Mucosa of descending colon (tissue), 3 donors: ENCODE measurements around the gene PHF21B. TPM values are rescaled to one million over a fixed set of nuclear protein-coding genes. Genes with fewer than 3 reads are reported as not detected.
"Not testable (repeated sequence)": the region's sequence is repeated elsewhere in the genome, so short reads cannot be mapped to it uniquely, and the experiment has no call there.

Source experiments
- ATAC-seq: fragments of 200-7000 bp; cut with Tn5 transposase; one replicate; pipeline ENCODE4 v1.9.1; 2020; ENCODE audit warnings: mild to moderate bottlenecking, moderate library complexity
- DNase-seq, 3 donors: peaks; one replicate each; pipeline ENCODE4 v3.0.0-alpha.2; 2020
- H3K36me3 ChIP-seq: fragments of 200-600 bp; one replicate; pipeline ENCODE4 v1.8.0; 2021; ENCODE audit warnings: low read depth, mild to moderate bottlenecking
- H3K4me1 ChIP-seq: fragments of 200-600 bp; one replicate; pipeline ENCODE4 v1.8.0; 2021; ENCODE audit warnings: low read depth, mild to moderate bottlenecking
- H3K4me3 ChIP-seq: fragments of 200-600 bp; one replicate; pipeline ENCODE4 v1.8.0; 2021; ENCODE audit warnings: mild to moderate bottlenecking
- H3K9me3 ChIP-seq: fragments of 200-600 bp; one replicate; pipeline ENCODE4 v1.8.0; 2021; ENCODE audit warnings: mild to moderate bottlenecking
- intact Hi-C, 2 donors: fragments of 100-400 bp; cut with DNase I in 1 of 2; cut with micrococcal nuclease in 1 of 2; formaldehyde crosslinking; loops; one replicate each; pipeline versions ENCODE4 v1.11.0 to v1.11.1; 2022; cut with DNase I, micrococcal nuclease
- total RNA-seq, 3 donors: library from RNA; stranded (reverse); fragmentation: NEBNext Ultra II Directional in 2 of 3; extraction: Animal tissue kit (Norgen Biotek cat#: 25700) in 2 of 3; gene quantifications; one replicate each; pipeline versions ENCODE4 v1.2.1 to v1.2.4, GENCODE V29; 2021 to 2023
- TF ChIP-seq, protein P1 (sequence below): fragments of 200-600 bp; IDR thresholded peaks from one replicate; pipeline ENCODE4 v1.8.0; 2022; ENCODE audit warnings: antibody characterized with exemption, mild to moderate bottlenecking
- donor health status: DM: no; HTN: no; CAD: no; lungs with moderate emphysema.
- donor health status: DM: no; HTN: no; CAD: no.
- donor health status: DM: no; HTN: yes; CAD: no.

PHF21B gene
- total RNA-seq, 3 donors from 2014 or later, result 0.41 TPM; not detected in 2

DNA sequence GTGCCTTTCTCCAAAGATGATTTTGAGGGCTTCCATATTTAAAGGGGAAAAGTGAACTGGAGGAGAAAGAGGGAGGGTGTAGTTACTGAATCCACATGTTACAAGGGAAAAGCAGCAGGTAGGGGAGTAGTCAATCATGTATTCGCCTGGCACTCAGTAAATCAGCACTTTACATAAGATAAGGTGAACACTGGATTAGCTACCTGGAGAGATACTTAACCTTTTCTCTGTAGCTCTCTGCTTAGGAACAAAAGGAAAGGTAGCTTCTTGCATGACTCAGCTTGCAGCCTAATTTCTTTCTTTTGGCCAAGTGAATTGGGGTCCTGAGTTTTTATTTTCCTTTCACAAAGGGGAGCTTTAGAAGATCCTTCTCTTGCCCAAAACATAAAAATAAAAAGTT, 43.3 kb upstream of the PHF21B start:
- DNase-seq, result no peak
- TF ChIP-seq, protein P1, sequence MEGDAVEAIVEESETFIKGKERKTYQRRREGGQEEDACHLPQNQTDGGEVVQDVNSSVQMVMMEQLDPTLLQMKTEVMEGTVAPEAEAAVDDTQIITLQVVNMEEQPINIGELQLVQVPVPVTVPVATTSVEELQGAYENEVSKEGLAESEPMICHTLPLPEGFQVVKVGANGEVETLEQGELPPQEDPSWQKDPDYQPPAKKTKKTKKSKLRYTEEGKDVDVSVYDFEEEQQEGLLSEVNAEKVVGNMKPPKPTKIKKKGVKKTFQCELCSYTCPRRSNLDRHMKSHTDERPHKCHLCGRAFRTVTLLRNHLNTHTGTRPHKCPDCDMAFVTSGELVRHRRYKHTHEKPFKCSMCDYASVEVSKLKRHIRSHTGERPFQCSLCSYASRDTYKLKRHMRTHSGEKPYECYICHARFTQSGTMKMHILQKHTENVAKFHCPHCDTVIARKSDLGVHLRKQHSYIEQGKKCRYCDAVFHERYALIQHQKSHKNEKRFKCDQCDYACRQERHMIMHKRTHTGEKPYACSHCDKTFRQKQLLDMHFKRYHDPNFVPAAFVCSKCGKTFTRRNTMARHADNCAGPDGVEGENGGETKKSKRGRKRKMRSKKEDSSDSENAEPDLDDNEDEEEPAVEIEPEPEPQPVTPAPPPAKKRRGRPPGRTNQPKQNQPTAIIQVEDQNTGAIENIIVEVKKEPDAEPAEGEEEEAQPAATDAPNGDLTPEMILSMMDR, result no peak
- Histone ChIP-seq H3K4me1 (no peaks in the 10 kb centered on the region), H3K9me3 (no peaks in the 10 kb centered on the region), H3K4me3 (no peak overlapping the region), H3K36me3 (no peaks in the 10 kb centered on the region)
- intact Hi-C loops, result no loop called here
- no peak for ATAC-seq

DNA sequence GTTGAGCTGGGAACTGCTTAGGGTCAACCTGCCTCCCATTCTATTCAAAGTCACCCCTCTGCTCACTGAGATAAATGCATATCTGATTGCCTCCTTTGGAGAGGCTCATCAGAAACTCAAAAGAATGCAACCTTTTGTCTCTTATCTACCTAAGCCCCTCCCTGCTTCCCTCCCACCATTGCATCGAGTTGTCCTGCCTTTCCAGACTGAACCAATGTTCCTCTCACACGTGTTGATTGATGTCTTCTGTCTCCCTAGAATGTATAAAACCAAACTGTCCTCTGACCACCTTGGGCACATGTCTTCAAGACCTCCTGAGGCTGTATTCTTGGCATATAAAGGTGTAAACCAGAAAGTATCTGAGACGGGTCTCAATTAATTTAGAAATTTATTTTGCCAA, 42.9 kb upstream of the PHF21B start:
- H3K9me3 ChIP-seq, H3K4me3 ChIP-seq, intact Hi-C loops, H3K4me1 ChIP-seq, ATAC-seq, H3K36me3 ChIP-seq, DNase-seq: not testable (repeated sequence)

DNA sequence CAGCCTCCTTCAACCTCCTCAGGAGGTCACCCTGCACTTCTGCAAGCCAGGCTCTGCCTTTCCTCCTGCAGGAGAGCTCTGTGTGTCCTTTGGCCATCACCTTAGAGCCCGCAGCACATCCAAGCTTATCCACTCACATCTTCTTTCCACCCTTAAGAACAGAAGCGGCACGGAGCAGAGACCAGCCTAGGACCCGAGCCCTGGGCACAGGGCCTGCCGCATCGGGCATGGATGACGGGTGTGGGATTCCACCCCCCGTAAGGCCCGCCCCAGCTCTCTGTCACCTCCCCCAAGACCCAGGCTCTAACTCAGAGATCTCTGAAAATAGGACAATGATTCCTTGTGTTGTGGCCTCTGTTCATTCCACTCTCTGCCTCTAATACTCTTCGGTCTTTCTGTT, 42.1 kb upstream of the PHF21B start:
- DNase-seq (no peak), ATAC-seq (no peak)
- Histone ChIP-seq H3K4me1 (no peaks in the 10 kb centered on the region), H3K36me3 (no peaks in the 10 kb centered on the region), H3K4me3 (no peak overlapping the region), H3K9me3 (no peaks in the 10 kb centered on the region)
- intact Hi-C loops, result no loop called here
- TF ChIP-seq, protein P1, result no peak

DNA sequence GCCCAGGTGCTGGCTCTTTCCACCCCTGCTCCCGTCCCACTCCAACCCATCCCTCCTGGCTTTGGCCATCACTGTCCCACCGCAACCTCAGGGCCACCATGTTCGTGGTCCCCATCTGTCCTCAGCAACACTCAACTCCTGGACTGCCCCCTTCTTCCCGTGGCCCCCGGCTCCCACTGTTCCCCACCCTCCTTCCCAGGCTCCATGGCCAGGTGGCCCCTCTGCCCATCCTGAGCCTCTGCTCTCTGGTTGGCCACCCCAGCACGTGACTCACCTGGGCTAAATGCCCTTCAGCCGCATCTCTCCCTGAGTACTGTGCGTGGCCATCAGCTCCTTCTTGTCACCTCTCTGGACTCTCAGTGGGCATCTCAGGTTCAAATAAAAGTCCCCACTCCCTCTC, 41.6 kb upstream of the PHF21B start:
- ATAC-seq, result no peak
- intact Hi-C loops, result no loop called here
- no peak for DNase-seq

DNA sequence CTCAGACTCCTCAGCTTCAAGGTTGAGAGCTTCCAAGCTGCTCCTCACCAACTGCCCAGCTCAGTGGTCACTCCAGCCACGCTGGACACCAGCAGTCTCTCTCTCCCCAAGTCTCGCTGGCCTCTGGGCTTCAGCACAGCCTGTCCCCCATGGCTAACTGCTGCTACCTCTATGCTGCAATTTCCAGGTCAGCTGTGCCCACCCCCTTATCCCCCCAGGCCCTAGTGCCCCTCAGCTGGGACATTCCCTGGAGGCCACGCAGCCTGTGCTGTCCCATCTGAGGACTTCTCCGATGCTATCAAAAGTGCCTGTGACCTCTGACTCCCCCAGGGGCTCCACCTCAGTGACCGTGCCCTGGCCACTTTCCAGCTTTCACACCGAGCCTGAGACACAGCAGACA, 37.5 kb upstream of the PHF21B start:
- ATAC-seq (no peak), DNase-seq (no peak)
- Histone ChIP-seq H3K4me3 (no peak overlapping the region), H3K9me3 (no peaks in the 10 kb centered on the region), H3K36me3 (no peaks in the 10 kb centered on the region), H3K4me1 (no peaks in the 10 kb centered on the region)
- TF ChIP-seq, protein P1, result no peak
- intact Hi-C loops, result no loop called here

More for the DNA sequence above, 41.6 kb upstream of the PHF21B start:
- Histone ChIP-seq H3K4me3 (no peak overlapping the region), H3K4me1 (no peaks in the 10 kb centered on the region), H3K36me3 (no peaks in the 10 kb centered on the region), H3K9me3 (no peaks in the 10 kb centered on the region)
- TF ChIP-seq, protein P1, result no peak

DNA sequence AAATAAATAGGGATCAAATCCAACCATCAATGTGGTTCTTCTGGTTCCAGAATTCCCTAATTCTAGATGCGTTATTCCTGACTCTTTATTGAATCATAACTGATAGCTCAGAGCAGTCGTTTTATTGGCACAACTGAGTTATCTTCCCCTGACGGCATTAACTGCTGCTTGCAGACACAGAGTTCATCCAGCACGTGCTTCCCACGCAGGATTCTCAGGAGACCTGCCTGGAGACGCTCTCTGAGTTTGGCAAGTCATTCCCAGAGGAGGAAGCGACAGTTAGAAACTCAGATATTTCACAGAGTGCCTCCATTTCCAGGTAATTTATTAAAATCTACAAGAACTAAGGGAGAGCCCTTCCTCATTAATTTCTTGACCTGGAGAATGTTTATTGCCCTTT, 35.4 kb upstream of the PHF21B start:
- H3K4me1 ChIP-seq, result no peaks in the 10 kb centered on the region
- intact Hi-C loops, result no loop called here
- TF ChIP-seq, protein P1, result no peak
- H3K9me3 ChIP-seq, result no peaks in the 10 kb centered on the region
- H3K4me3 ChIP-seq, result no peak overlapping the region
- H3K36me3 ChIP-seq, result no peaks in the 10 kb centered on the region
- ATAC-seq (no peak), DNase-seq (no peak)
